NT2/D1 (cell line): ENCODE results near the gene IKZF4.

Experiments
- SUZ12 ChIP-seq: IDR thresholded peaks from 2 replicates; pipeline ENCODE4 v1.6.1; 2011; ENCODE audit not compliant: insufficient read length, insufficient read depth; ENCODE audit errors: extremely low read depth
- YY1 ChIP-seq: IDR thresholded peaks from 2 replicates; pipeline ENCODE4 v1.6.1; 2011; ENCODE audit not compliant: insufficient read length, insufficient read depth
- ZNF274 ChIP-seq: IDR thresholded peaks from 2 replicates; pipeline ENCODE4 v1.6.1; 2011; ENCODE audit warnings: mild to moderate bottlenecking, low read depth, low read length

DNA sequence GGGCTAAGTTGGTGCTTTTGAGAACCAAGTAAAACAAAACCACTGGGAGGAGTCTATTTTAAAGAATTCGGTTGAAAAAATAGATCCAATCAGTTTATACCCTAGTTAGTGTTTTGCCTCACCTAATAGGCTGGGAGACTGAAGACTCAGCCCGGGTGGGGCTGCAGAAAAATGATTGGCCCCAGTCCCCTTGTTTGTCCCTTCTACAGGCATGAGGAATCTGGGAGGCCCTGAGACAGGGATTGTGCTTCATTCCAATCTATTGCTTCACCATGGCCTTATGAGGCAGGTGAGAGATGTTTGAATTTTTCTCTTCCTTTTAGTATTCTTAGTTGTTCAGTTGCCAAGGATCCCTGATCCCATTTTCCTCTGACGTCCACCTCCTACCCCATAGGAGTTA lies 48.8 kb upstream of the IKZF4 start:
- TF ChIP-seq ZNF274, result no peak
- TF ChIP-seq SUZ12, result no peak
- TF ChIP-seq YY1, result no peak
